ENCODE results near the gene LRRK1. TPM values are rescaled to one million over a fixed set of nuclear protein-coding genes. Genes with fewer than 3 reads are reported as not detected.

Gene LRRK1
- total and polyA plus RNA-seq, 2 of the 4 experiments (the other 2 are of a cell fraction), result 3.0 to 5.8 TPM

- Histone ChIP-seq H3K27me3 (ENCODE audit: control insufficient read depth, insufficient read depth, low read length) (peaks cover 69% of the 10 kb centered on the region), H4K91ac (ENCODE audit: insufficient read depth, low read depth, low read length) (no peak overlapping the region), H3K9ac (ENCODE audit: low read depth, low read length) (no peak overlapping the region), H2BK15ac (ENCODE audit: low read depth, low read length) (no peak overlapping the region), H4K20me1 (ENCODE audit: insufficient read depth, low read length) (no peaks in the 10 kb centered on the region), H2AK9ac (replicated peaks; ENCODE audit: low read depth, low read length, poor library complexity) (no peak overlapping the region), H2BK5ac (ENCODE audit: low read depth, low read length, poor library complexity, severe bottlenecking) (no peak overlapping the region), H3K56ac (ENCODE audit: extremely low read depth, insufficient read depth, low read length) (no peak overlapping the region), H3K9me1 (ENCODE audit: insufficient read depth, low read length) (0 out of 2 replicates have a peak, but pooled peaks cover 2% of the 10 kb centered on the region), H4K5ac (ENCODE audit: low read depth, low read length) (no peak overlapping the region), H2BK20ac (ENCODE audit: low read depth, low read length) (no peak overlapping the region), H3K14ac (replicated peaks; ENCODE audit: low read depth, low read length) (no peak overlapping the region), H3K23ac (ENCODE audit: low read depth, low read length) (no peak overlapping the region), H3K4me1 (ENCODE audit: control insufficient read depth, insufficient read depth, low read length) (no peaks in the 10 kb centered on the region; the same call in 1 of the 2 replicates), H3K36me3 (ENCODE audit: control insufficient read depth, insufficient read depth, low read length) (no peaks in the 10 kb centered on the region), H2BK120ac (ENCODE audit: low read depth, low read length) (no peak overlapping the region), H3K27ac (ENCODE audit: insufficient read depth, low read length) (no peak overlapping the region), H3K4me2 (ENCODE audit: low read depth, low read length) (no peak overlapping the region), H3K9me3 (ENCODE audit: control insufficient read depth, insufficient read depth, low read length) (0 out of 2 replicates have a peak, but pooled peaks cover 2% of the 10 kb centered on the region), H4K8ac (ENCODE audit: low read depth in 2 of 2, low read length in 2 of 2) (no peak overlapping the region), H3K4me3 (ENCODE audit: insufficient read depth, low read depth, low read length) (no peak overlapping the region), H2AK5ac (ENCODE audit: low read depth, low read length) (no peak overlapping the region), H3K79me1 (ENCODE audit: low read depth in 1 of 2, low read length in 2 of 2) (no peaks in the 10 kb centered on the region), H3K18ac (ENCODE audit: low read depth, low read length) (no peak overlapping the region), H2AFZ (replicated peaks; ENCODE audit: low read length, poor library complexity) (no peak overlapping the region), H3K4ac (ENCODE audit: low read depth, low read length) (no peak overlapping the region)
- ChIA-PET CTCF (interaction anchor here (1.4 kb wide), 1 partner anchor 142 kb away, joined by 3 read pairs; no protein-coding TSS in a partner anchor), POLR2A (ENCODE audit: unreplicated experiment) (no interaction called here)
- no peak for DNase-seq
- dilution Hi-C loops (cut with HindIII; ENCODE audit: low sequenced_read_pairs, unreplicated experiment) (no loop called here), intact Hi-C loops (cut with micrococcal nuclease) (no loop called here), in situ Hi-C loops (cut with MboI; ENCODE audit: low sequenced_read_pairs) (loop anchor here (10.0 kb wide), 1 partner anchor 214 kb away; no protein-coding TSS in a partner anchor)
- 70% methylated on average over 2 of the region's 12 CpGs; no CpG with 5 or more reads in 1 of the 2 experiments for WGBS, 2 experiments (ENCODE audit: extremely low coverage in 2 of 2, insufficient read length in 1 of 2)
- BruUV-seq (replicated peaks), result no TSS peak
- ATAC-seq (ENCODE audit: low read depth), result no peak
- TF ChIP-seq USF2 (IDR thresholded peaks at IDR 0.05; ENCODE audit: low read depth, low read length) (no peak), FOS (IDR thresholded peaks at IDR 0.05; ENCODE audit: low read depth, low read length) (no peak), MAFK (IDR thresholded peaks at IDR 0.05; ENCODE audit: low read depth, low read length) (no peak), NFE2L2 (IDR thresholded peaks at IDR 0.05; ENCODE audit: low read depth, low read length) (no peak), MXI1 (IDR thresholded peaks at IDR 0.05; ENCODE audit: borderline replicate concordance, low read depth, low read length) (no peak), SMC3 (IDR thresholded peaks at IDR 0.05; ENCODE audit: low read depth, low read length) (no peak), ELK1 (IDR thresholded peaks at IDR 0.05; ENCODE audit: borderline replicate concordance, low read depth, low read length) (no peak), CHD1 (IDR thresholded peaks at IDR 0.05; ENCODE audit: low read depth, low read length) (no peak), RCOR1 (IDR thresholded peaks at IDR 0.05; ENCODE audit: insufficient replicate concordance, low read length) (no peak), RFX5 (IDR thresholded peaks at IDR 0.05; ENCODE audit: low read depth, low read length) (no peak)
Observed at GRCh38 chr15:100878648-100879047, 40.5 kb upstream of the LRRK1 start.
